K562 (cell line): Measurements from ENCODE around the gene IKBKE. TPM values are rescaled to one million over a fixed set of nuclear protein-coding genes. Genes with fewer than 3 reads are reported as not detected.

Source experiments
- E2F1 ChIP-seq: sonication (generic); formaldehyde crosslinking; IDR thresholded peaks from 2 replicates; pipeline ENCODE4 v1.8.1; 2023; ENCODE audit warnings: mild to moderate bottlenecking, missing genetic modification reagents, moderate library complexity
- HMBOX1 ChIP-seq: sonication (generic); IDR thresholded peaks from 2 replicates; pipeline ENCODE4 v1.6.1; 2016
- JUND ChIP-seq, 2 experiments: IDR thresholded peaks; 2 replicates in 1 of 2; 3 replicates in 1 of 2; pipeline ENCODE4 v1.6.1; 2011; ENCODE audit warnings: borderline replicate concordance in 2 of 2, low read depth in 2 of 2, low read length in 2 of 2, improper control_type of control experiment in 1 of 2, missing biosample characterization in 1 of 2, missing genetic modification characterization in 1 of 2, missing genetic modification reagents in 1 of 2
- MLLT1 ChIP-seq, 2 experiments: fragments of 450-650 bp; IDR thresholded peaks; 2 replicates each; pipeline ENCODE4 v1.6.1; 2016
- NR4A1 ChIP-seq, 2 experiments: fragments of 250-450 bp in 1 of 2; fragments of 450-650 bp in 1 of 2; sonication (Bioruptor Pico) in 1 of 2; IDR thresholded peaks; 2 replicates each; pipeline versions ENCODE4 v1.4.0 to v1.6.1; 2016 to 2020; ENCODE audit warnings: mild to moderate bottlenecking in 2 of 2, missing compliant biosample characterization in 1 of 2, missing genetic modification characterization in 1 of 2, moderate library complexity in 1 of 2
- RAD21 ChIP-seq, 2 experiments: fragments of 250-450 bp in 1 of 2; fragments of 450-650 bp in 1 of 2; sonication (Bioruptor Pico) in 1 of 2; formaldehyde crosslinking in 1 of 2; IDR thresholded peaks in 1 of 2; conservative IDR thresholded peaks in 1 of 2; 2 replicates each; pipeline versions ENCODE4 v1.4.0 to v1.8.0; 2020 to 2022; ENCODE audit warnings: mild to moderate bottlenecking in 2 of 2, moderate library complexity in 1 of 2
- RBBP5 ChIP-seq: fragments of 200-600 bp; sonication (generic); IDR thresholded peaks from 2 replicates; pipeline ENCODE4 v1.6.1; 2012; ENCODE audit warnings: borderline replicate concordance, mild to moderate bottlenecking, low read length, control low read depth, inconsistent platforms; ENCODE audit not compliant: insufficient read depth, poor library complexity, severe bottlenecking
- REST ChIP-seq, 2 experiments: fragments of 450-650 bp; formaldehyde crosslinking in 1 of 2; IDR thresholded peaks; 2 replicates each; pipeline versions ENCODE4 v1.4.0 to v1.6.1; 2014 to 2020; ENCODE audit warnings: mild to moderate bottlenecking in 2 of 2, borderline replicate concordance in 1 of 2, low read depth in 1 of 2
- SMC3 ChIP-seq: conservative IDR thresholded peaks from 2 replicates; pipeline ENCODE4 v1.6.1; 2011; ENCODE audit warnings: low read depth, low read length, improper control_type of control experiment; ENCODE audit not compliant: insufficient read depth
- SRSF7 ChIP-seq: fragments of 200-400 bp; formaldehyde crosslinking; optimal IDR thresholded peaks from 2 replicates; pipeline ENCODE3; 2017; ENCODE audit warnings: mild to moderate bottlenecking, low read depth, low read length
- TAL1 ChIP-seq: fragments of 450-650 bp; IDR thresholded peaks from 2 replicates; pipeline ENCODE4 v1.6.1; 2016; ENCODE audit warnings: mild to moderate bottlenecking
- polyA plus RNA-seq, 8 experiments: library from polyadenylated mRNA; depleted of rRNA in 4 of 8; stranded (reverse) in 5 of 8; unstranded in 3 of 8; fragments of >200 nt; fragmentation: Nextera tagmentation in 2 of 8; fragmentation: Illumina TruSeq in 1 of 8; extraction: Ambion mirVana in 2 of 8; extraction: Trizol in 1 of 8; gene quantifications; 2 replicates each; pipeline versions ENCODE4 v1.2.1 to v1.2.3, GENCODE V29; 2011 to 2014; ENCODE audit warnings: inconsistent platforms in 1 of 8, missing spikeins in 1 of 8
- total RNA-seq, 7 experiments: library from RNA; depleted of rRNA in 6 of 7; stranded (reverse); fragments of >200 nt in 6 of 7; fragmentation: Illumina TruSeq in 2 of 7; extraction: Trizol in 2 of 7; gene quantifications; 2 replicates each; pipeline versions ENCODE4 v1.2.1 to v1.2.3, GENCODE V29; 2011 to 2021; ENCODE audit warnings: low replicate concordance in 1 of 7

IKBKE gene
- total and polyA plus RNA-seq, 9 of the 15 experiments (the other 6 are each of a cell fraction or from before 2014, with no cell fraction given), result 2.3 to 9.0 (median 4.8) TPM

GRCh38 chr1:206461602-206462455 lies 8.4 kb upstream of the IKBKE start (continued):
- TF ChIP-seq REST (IDR thresholded peaks at IDR 0.05; ENCODE audit: borderline replicate concordance) (peak; percentile 63; the same call in 1 of the 2 replicates), REST (CRISPR knock-in tag; IDR thresholded peaks at IDR 0.05; ENCODE audit: low read depth) (no peak), SMC3 (peak; percentile 67), NR4A1 (CRISPR knock-in tag; IDR thresholded peaks at IDR 0.05) (0 out of 2 replicates have a peak, but pooled peaks have one; percentile 26), NR4A1 (tag; IDR thresholded peaks at IDR 0.05) (no peak), SRSF7 (no peak), TAL1 (0 out of 2 replicates have a peak, but pooled peaks have one; percentile 4), RAD21 (CRISPR knock-in tag; conservative IDR thresholded peaks at IDR 0.05 in 1 of 2, IDR thresholded peaks at IDR 0.05 in 1 of 2) (peak; percentile 68 to 80), E2F1 (CRISPR knock-in tag) (peak; percentile 25; the same call in 1 of the 2 replicates), RBBP5 (no peak), HMBOX1 (peak; percentile 62; the same call in 1 of the 2 replicates), JUND (IDR thresholded peaks at IDR 0.05; ENCODE audit: borderline replicate concordance, low read depth, low read length) (0 out of 2 replicates have a peak, but pooled peaks have one; percentile 26), JUND (tag; IDR thresholded peaks at IDR 0.05; ENCODE audit: borderline replicate concordance, low read depth, low read length) (no peak), MLLT1 (IDR thresholded peaks at IDR 0.05) (peak in 1 of 2 experiments; percentile 61; a peak in 1 of 4 replicates)
